Ramos (cell line): ENCODE results near the gene MSRB3.

ENCODE experiments used
- in situ Hi-C: fragments of 300-500 bp; cut with MboI; formaldehyde crosslinking; loops from one replicate; pipeline ENCODE4 v1.14.3; 2022; ENCODE audit warnings: low sequenced_read_pairs; ENCODE audit not compliant: unreplicated experiment

Gene MSRB3

GRCh38 chr12:65278576-65279368 is at the start of gene MSRB3:
TSS of gene MSRB3 (plus strand) at chr12:65278683. CDS start at chr12:65308580, 29,897 bp downstream.
- in situ Hi-C loops, result no loop called here

GRCh38 chr12:65229441-65229840 is 49.0 kb upstream of the MSRB3 start:
- in situ Hi-C loops, result loop anchor here (10.0 kb wide), 1 partner anchor 55 kb away; no protein-coding TSS in a partner anchor

GRCh38 chr12:65232476-65233077 is 45.9 kb upstream of the MSRB3 start:
- in situ Hi-C loops, result no loop called here

- in situ Hi-C loops, result no loop called here
Measured at GRCh38 chr12:65237153-65237552, 41.3 kb upstream of the MSRB3 start.

GRCh38 chr12:65238609-65239008 is 39.9 kb upstream of the MSRB3 start:
- in situ Hi-C loops, result no loop called here

- in situ Hi-C loops, result no loop called here
Measured at GRCh38 chr12:65248656-65249633, 29.5 kb upstream of the MSRB3 start.

GRCh38 chr12:65252515-65252914 is 26.0 kb upstream of the MSRB3 start:
- in situ Hi-C loops, result no loop called here

- in situ Hi-C loops, result no loop called here
Measured at GRCh38 chr12:65257986-65258385, 20.5 kb upstream of the MSRB3 start.

- in situ Hi-C loops, result no loop called here
Measured at GRCh38 chr12:65259501-65259900, 19.0 kb upstream of the MSRB3 start.

GRCh38 chr12:65263777-65264176 is 14.7 kb upstream of the MSRB3 start:
- in situ Hi-C loops, result no loop called here

GRCh38 chr12:65266408-65266807 is 12.1 kb upstream of the MSRB3 start:
- in situ Hi-C loops, result no loop called here

- in situ Hi-C loops, result no loop called here
Measured at GRCh38 chr12:65269603-65270002, 8.9 kb upstream of the MSRB3 start.

- in situ Hi-C loops, result no loop called here
Measured at GRCh38 chr12:65274602-65275272, 3.7 kb upstream of the MSRB3 start.

GRCh38 chr12:65275627-65276026 is 2.9 kb upstream of the MSRB3 start:
- in situ Hi-C loops, result no loop called here

- in situ Hi-C loops, result no loop called here
Measured at GRCh38 chr12:65276916-65277530, 1.5 kb upstream of the MSRB3 start.

- in situ Hi-C loops, result no loop called here
Measured at GRCh38 chr12:65277994-65278575, 398 bp upstream of the MSRB3 start.

- in situ Hi-C loops, result no loop called here
Measured at GRCh38 chr12:65279369-65280112, 1.1 kb downstream of the MSRB3 start.

GRCh38 chr12:65280306-65280705 is 1.8 kb downstream of the MSRB3 start:
- in situ Hi-C loops, result no loop called here

- in situ Hi-C loops, result no loop called here
Measured at GRCh38 chr12:65282840-65283239, 4.4 kb downstream of the MSRB3 start.
